ENCODE data around the gene MRPS18A. TPM values are rescaled to one million over a fixed set of nuclear protein-coding genes. Genes with fewer than 3 reads are reported as not detected.
A peak's percentile ranks its signal among the peaks of the same experiment; 100 is the strongest.

Gene MRPS18A
- total and polyA plus RNA-seq, 9 of the 15 experiments (the other 6 are each of a cell fraction or from before 2014, with no cell fraction given): 87.5 to 243 (median 125) TPM

DNA sequence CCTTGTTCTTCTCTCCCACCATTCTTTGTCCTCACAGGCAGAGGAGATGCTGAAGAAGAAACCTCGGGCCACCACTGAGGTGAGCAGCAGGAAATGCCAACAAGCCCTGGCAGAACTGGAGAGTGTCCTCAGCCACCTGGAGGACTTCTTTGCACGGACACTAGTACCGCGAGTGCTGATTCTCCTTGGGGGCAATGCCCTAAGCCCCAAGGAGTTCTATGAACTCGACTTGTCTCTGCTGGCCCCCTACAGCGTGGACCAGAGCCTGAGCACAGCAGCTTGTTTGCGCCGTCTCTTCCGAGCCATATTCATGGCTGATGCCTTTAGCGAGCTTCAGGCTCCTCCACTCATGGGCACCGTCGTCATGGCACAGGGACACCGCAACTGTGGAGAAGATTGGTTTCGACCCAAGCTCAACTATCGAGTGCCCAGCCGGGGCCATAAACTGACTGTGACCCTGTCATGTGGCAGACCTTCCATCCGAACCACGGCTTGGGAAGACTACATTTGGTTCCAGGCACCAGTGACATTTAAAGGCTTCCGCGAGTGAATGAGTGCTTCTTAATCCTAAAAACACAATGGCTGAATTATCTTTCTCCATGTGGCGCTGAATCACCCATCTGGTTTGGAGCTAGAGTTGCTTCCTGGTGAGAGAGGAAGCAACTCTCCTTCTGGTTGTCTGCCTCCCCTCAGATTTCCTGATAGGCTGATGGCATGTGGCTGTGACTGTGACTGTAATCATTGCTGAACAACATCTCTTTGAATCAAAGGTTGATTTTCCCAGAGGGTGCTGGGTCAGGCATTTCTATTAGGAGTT is 47.4 kb downstream of the MRPS18A start (continued):
- no peak for TF ChIP-seq ZNF444 (CRISPR knock-in tag; IDR thresholded peaks at IDR 0.05)
- TF ChIP-seq RNF219 (CRISPR knock-in tag; IDR thresholded peaks at IDR 0.05): no peak
- no peak for TF ChIP-seq MIER1 (IDR thresholded peaks at IDR 0.05; ENCODE audit: low read depth)
- TF ChIP-seq NFE2 (IDR thresholded peaks at IDR 0.05; ENCODE audit: low read depth): peak; percentile 79
- TF ChIP-seq MYBL2 (IDR thresholded peaks at IDR 0.05; ENCODE audit: low read depth): no peak
- no peak for TF ChIP-seq MYBL2 (CRISPR knock-in tag; IDR thresholded peaks at IDR 0.05; ENCODE audit: borderline replicate concordance)
- TF ChIP-seq, protein P1, sequence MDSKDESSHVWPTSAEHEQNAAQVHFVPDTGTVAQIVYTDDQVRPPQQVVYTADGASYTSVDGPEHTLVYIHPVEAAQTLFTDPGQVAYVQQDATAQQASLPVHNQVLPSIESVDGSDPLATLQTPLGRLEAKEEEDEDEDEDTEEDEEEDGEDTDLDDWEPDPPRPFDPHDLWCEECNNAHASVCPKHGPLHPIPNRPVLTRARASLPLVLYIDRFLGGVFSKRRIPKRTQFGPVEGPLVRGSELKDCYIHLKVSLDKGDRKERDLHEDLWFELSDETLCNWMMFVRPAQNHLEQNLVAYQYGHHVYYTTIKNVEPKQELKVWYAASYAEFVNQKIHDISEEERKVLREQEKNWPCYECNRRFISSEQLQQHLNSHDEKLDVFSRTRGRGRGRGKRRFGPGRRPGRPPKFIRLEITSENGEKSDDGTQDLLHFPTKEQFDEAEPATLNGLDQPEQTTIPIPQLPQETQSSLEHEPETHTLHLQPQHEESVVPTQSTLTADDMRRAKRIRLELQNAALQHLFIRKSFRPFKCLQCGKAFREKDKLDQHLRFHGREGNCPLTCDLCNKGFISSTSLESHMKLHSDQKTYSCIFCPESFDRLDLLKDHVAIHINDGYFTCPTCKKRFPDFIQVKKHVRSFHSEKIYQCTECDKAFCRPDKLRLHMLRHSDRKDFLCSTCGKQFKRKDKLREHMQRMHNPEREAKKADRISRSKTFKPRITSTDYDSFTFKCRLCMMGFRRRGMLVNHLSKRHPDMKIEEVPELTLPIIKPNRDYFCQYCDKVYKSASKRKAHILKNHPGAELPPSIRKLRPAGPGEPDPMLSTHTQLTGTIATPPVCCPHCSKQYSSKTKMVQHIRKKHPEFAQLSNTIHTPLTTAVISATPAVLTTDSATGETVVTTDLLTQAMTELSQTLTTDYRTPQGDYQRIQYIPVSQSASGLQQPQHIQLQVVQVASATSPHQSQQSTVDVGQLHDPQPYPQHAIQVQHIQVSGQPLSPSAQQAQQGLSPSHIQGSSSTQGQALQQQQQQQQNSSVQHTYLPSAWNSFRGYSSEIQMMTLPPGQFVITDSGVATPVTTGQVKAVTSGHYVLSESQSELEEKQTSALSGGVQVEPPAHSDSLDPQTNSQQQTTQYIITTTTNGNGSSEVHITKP (IDR thresholded peaks at IDR 0.05; ENCODE audit: partially characterized antibody): no peak
- no peak for TF ChIP-seq MCM7 (IDR thresholded peaks at IDR 0.05)
- TF ChIP-seq, protein P2, sequence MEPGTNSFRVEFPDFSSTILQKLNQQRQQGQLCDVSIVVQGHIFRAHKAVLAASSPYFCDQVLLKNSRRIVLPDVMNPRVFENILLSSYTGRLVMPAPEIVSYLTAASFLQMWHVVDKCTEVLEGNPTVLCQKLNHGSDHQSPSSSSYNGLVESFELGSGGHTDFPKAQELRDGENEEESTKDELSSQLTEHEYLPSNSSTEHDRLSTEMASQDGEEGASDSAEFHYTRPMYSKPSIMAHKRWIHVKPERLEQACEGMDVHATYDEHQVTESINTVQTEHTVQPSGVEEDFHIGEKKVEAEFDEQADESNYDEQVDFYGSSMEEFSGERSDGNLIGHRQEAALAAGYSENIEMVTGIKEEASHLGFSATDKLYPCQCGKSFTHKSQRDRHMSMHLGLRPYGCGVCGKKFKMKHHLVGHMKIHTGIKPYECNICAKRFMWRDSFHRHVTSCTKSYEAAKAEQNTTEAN (CRISPR knock-in tag; IDR thresholded peaks at IDR 0.05): no peak
- TF ChIP-seq ZNF76 (CRISPR knock-in tag; IDR thresholded peaks at IDR 0.05; ENCODE audit: borderline replicate concordance): no peak
- TF ChIP-seq ETV6 (IDR thresholded peaks at IDR 0.05; ENCODE audit: borderline replicate concordance in 1 of 2, low read depth in 2 of 2, low read length in 1 of 2): peak in 1 of 2 experiments; percentile 90; a peak in 3 of 4 replicates
- no peak for TF ChIP-seq ETV6 (CRISPR knock-in tag; IDR thresholded peaks at IDR 0.05; ENCODE audit: borderline replicate concordance)
- no peak for TF ChIP-seq TRIM28 (IDR thresholded peaks at IDR 0.05)
- TF ChIP-seq ARNT (IDR thresholded peaks at IDR 0.05): 0 out of 4 replicates have a peak, but pooled peaks of 1 of the 2 experiments have one; percentile 68
